Colonic mucosa (tissue), 4 donors: ENCODE measurements around the gene FBXL7. TPM values are rescaled to one million over a fixed set of nuclear protein-coding genes. Genes with fewer than 3 reads are reported as not detected.

Experiments
- DNase-seq: peaks from one replicate; pipeline ENCODE4 v3.0.0-alpha.2; 2020
- H3K27ac ChIP-seq: fragments of 200-600 bp; one replicate; pipeline ENCODE4 v1.8.0; 2021
- H3K27me3 ChIP-seq: fragments of 200-600 bp; one replicate; pipeline ENCODE4 v1.8.0; 2021
- H3K36me3 ChIP-seq: fragments of 200-600 bp; one replicate; pipeline ENCODE4 v1.8.0; 2021
- H3K4me1 ChIP-seq: fragments of 200-600 bp; one replicate; pipeline ENCODE4 v1.8.0; 2021; ENCODE audit warnings: mild to moderate bottlenecking
- H3K4me3 ChIP-seq: fragments of 200-600 bp; one replicate; pipeline ENCODE4 v1.8.0; 2021
- H3K9ac ChIP-seq, 2 donors: one replicate each; pipeline ENCODE4 v1.7.0; 2013; ENCODE audit warnings: control low read depth in 2 of 2, low read depth in 2 of 2, low read length in 2 of 2
- H3K9me3 ChIP-seq: fragments of 200-600 bp; one replicate; pipeline ENCODE4 v1.8.0; 2021
- intact Hi-C: fragments of 100-400 bp; cut with DNase I; formaldehyde crosslinking; loops from one replicate; pipeline ENCODE4 v1.14.1; 2022
- total RNA-seq, 2 donors: library from RNA; stranded (reverse); fragmentation: NEBNext Ultra II Directional in 1 of 2; extraction: Animal tissue kit (Norgen Biotek cat#: 25700) in 1 of 2; gene quantifications; one replicate each; pipeline ENCODE4 v1.2.1, GENCODE V29; 2021
- TF ChIP-seq, protein P1 (sequence below): fragments of 200-600 bp; IDR thresholded peaks from one replicate; pipeline ENCODE4 v1.8.0; 2022; ENCODE audit warnings: antibody characterized with exemption, mild to moderate bottlenecking
- donor health status: healthy.
- donor health status: DM: no; HTN: no; CAD: no.
- donor health status: DM: no; HTN: no; CAD: no.

Gene FBXL7
- total RNA-seq, 2 donors from 2014 or later: 1.6 to 3.0 TPM

DNA sequence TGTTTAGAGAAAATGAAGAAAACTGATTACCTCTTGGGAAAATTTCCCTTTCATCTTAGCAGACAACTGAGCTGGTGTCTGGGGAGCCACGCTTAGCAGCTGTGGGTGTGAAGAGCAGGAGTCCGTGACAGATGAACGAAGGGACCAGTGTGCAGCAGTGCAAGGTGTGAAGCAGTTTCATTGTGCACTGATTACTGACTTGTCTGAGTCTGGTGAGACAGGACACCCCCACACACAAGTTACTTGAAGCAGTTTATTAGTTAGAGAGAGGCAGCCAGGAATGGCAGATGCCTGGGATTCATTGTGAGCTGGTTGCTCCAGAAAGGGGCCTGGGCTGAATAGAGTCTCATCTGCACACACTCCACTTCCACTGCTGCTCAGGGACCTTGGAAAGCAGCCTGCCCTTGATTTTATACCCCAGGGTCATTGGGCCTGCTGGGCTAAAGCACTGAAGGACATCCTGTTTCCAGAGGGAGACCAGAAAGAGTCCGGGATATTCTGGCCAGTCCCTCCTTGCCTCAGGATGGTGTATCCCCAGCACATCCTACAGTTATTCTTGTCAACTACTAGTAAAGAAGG lies 47.4 kb downstream of the FBXL7 start:
- Histone ChIP-seq H3K9me3 (no peaks in the 10 kb centered on the region), H3K27ac (no peak overlapping the region), H3K4me3 (no peak overlapping the region), H3K27me3 (no peaks in the 10 kb centered on the region), H3K9ac (no peak overlapping the region), H3K36me3 (no peaks in the 10 kb centered on the region), H3K4me1 (no peaks in the 10 kb centered on the region)
- DNase-seq: no peak
- TF ChIP-seq, protein P1, sequence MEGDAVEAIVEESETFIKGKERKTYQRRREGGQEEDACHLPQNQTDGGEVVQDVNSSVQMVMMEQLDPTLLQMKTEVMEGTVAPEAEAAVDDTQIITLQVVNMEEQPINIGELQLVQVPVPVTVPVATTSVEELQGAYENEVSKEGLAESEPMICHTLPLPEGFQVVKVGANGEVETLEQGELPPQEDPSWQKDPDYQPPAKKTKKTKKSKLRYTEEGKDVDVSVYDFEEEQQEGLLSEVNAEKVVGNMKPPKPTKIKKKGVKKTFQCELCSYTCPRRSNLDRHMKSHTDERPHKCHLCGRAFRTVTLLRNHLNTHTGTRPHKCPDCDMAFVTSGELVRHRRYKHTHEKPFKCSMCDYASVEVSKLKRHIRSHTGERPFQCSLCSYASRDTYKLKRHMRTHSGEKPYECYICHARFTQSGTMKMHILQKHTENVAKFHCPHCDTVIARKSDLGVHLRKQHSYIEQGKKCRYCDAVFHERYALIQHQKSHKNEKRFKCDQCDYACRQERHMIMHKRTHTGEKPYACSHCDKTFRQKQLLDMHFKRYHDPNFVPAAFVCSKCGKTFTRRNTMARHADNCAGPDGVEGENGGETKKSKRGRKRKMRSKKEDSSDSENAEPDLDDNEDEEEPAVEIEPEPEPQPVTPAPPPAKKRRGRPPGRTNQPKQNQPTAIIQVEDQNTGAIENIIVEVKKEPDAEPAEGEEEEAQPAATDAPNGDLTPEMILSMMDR: no peak
- intact Hi-C loops: no loop called here

DNA sequence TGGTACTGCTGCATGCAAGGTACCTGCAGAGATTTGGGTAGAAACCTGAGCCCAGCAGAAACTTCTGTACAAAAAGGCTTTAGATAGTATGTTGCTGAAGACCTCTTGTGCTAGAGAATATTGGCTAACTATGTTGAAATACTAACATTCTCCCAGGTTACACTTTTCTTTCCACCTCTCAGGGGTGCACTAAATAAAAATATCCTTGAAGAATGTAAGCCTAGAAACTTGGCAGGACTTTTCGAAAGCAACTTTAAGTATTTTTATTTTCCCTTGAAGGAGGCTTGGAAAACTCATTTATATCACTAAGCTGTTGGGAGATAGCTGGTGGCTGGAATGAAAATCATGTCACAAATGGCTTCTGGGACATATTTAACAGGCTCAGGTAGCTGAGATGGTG lies 50.0 kb downstream of the FBXL7 start:
- Histone ChIP-seq H3K4me1 (no peaks in the 10 kb centered on the region), H3K27ac (no peak overlapping the region), H3K27me3 (no peaks in the 10 kb centered on the region), H3K36me3 (no peaks in the 10 kb centered on the region), H3K9ac (no peak overlapping the region), H3K4me3 (no peak overlapping the region), H3K9me3 (no peaks in the 10 kb centered on the region)
- intact Hi-C loops: no loop called here
- no peak for DNase-seq
- TF ChIP-seq, protein P1: no peak

DNA sequence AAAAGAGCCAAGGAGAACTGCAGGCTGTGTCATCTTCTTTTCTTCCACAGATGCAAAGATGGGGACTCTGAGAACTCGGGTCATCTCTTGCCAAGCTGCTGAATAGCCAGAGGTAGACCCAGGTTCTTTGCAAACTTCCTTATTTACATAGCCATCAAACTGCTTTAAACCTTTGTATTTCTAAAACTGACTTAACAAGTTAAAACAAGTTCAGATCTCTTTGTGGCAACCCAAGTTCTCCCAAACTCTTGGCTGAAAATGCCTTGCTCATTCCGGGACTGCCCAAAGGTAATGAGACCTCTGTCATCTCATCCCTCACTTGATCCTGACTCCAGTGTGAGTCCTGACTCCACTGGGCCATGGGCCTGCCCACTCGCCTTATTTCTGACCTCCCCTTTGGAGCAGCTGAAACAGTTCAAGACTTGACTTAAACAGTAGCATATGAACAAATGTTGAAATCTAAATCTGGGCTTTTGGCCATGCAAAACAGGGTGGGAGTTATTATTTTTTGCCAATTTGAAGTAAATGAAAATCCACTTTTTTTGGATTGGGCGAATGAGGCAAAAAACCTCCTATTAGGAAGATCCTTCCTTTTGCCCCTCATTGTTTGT lies 50.6 kb downstream of the FBXL7 start:
- Histone ChIP-seq H3K36me3 (no peaks in the 10 kb centered on the region), H3K27ac (no peak overlapping the region), H3K9me3 (no peaks in the 10 kb centered on the region), H3K9ac (no peak overlapping the region), H3K27me3 (no peaks in the 10 kb centered on the region), H3K4me3 (no peak overlapping the region), H3K4me1 (no peaks in the 10 kb centered on the region)
- TF ChIP-seq, protein P1: no peak
- no peak for DNase-seq
- intact Hi-C loops: no loop called here

DNA sequence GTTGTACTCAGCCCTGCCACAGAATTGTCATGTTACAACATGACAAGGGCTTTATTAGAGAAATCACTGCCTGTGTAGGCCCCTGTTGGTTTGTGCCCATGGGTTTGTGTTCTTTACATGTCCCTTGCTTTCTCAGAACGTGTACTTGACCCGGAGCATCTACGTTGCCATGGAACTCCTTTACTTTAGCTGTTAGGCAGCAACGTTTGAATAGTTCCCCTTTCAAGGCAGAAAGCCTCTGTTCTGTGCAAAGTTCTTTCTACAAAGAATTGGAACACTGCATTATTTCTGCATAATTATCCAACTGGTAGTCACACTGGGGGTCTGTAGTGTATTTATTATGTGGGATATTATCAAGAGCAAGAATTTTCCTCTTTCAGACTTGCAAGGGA lies 51.1 kb downstream of the FBXL7 start:
- Histone ChIP-seq H3K9me3 (no peaks in the 10 kb centered on the region), H3K27me3 (no peaks in the 10 kb centered on the region), H3K36me3 (no peaks in the 10 kb centered on the region), H3K9ac (no peak overlapping the region), H3K4me3 (no peak overlapping the region), H3K27ac (no peak overlapping the region), H3K4me1 (no peaks in the 10 kb centered on the region)
- TF ChIP-seq, protein P1: no peak
- intact Hi-C loops: no loop called here
- DNase-seq: no peak

DNA sequence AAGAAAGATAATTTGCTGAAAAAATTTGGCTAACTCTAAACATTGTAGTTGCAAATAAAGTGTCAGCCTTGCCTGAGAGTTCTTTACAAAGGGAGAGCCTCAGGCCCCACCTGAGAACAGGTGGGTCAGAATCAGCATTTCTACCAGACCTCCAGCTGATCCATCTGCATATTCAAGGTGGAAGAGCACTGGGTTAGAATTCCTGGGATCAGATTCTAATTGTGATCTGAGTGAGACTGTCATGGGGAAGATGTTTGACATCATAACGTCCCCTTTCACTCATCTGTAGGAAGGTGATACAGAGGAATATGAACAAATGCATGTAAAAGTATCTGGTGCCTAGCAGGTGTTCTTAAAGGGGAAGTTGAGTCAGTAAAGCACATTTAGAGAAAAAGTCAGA lies 54.6 kb downstream of the FBXL7 start:
- Histone ChIP-seq H3K9ac (no peak overlapping the region), H3K27me3 (no peaks in the 10 kb centered on the region), H3K27ac (no peak overlapping the region), H3K4me3 (no peak overlapping the region), H3K9me3 (no peaks in the 10 kb centered on the region), H3K36me3 (no peaks in the 10 kb centered on the region), H3K4me1 (no peaks in the 10 kb centered on the region)
- intact Hi-C loops: no loop called here
- DNase-seq: no peak
- TF ChIP-seq, protein P1: no peak
